ENCODE data around the gene ZNF277.

The ZNF277 gene

GRCh38 chr7:112266141-112266540 is 59.6 kb downstream of the ZNF277 start:
- DNase-seq (ENCODE audit: low read depth) = no peak
- no peak for TF ChIP-seq CTCF (IDR thresholded peaks at IDR 0.05; ENCODE audit: low read depth, low read length)
- no peak for TF ChIP-seq POLR2A (IDR thresholded peaks at IDR 0.05; ENCODE audit: extremely low read depth, insufficient read length)
- no peak for TF ChIP-seq MAX (IDR thresholded peaks at IDR 0.05; ENCODE audit: low read depth, low read length)
- no peak for TF ChIP-seq MYC (IDR thresholded peaks at IDR 0.05; ENCODE audit: low read depth, low read length)
- no peak overlapping the region for H3K4me3 ChIP-seq (ENCODE audit: low read depth, low read length)

- TF ChIP-seq MAX (IDR thresholded peaks at IDR 0.05; ENCODE audit: low read depth, low read length) = no peak
- TF ChIP-seq POLR2A (IDR thresholded peaks at IDR 0.05; ENCODE audit: extremely low read depth, insufficient read length) = no peak
- no peak for TF ChIP-seq MYC (IDR thresholded peaks at IDR 0.05; ENCODE audit: low read depth, low read length)
- no peak for TF ChIP-seq CTCF (IDR thresholded peaks at IDR 0.05; ENCODE audit: low read depth, low read length)
- H3K4me3 ChIP-seq (ENCODE audit: low read depth, low read length) = no peak overlapping the region
- peak; percentile 65 for DNase-seq (ENCODE audit: low read depth)
Measured at GRCh38 chr7:112266595-112267270, 60.2 kb downstream of the ZNF277 start.

GRCh38 chr7:112267944-112268691 is 61.6 kb downstream of the ZNF277 start:
- TF ChIP-seq POLR2A (IDR thresholded peaks at IDR 0.05; ENCODE audit: extremely low read depth, insufficient read length) (no peak), MYC (IDR thresholded peaks at IDR 0.05; ENCODE audit: low read depth, low read length) (no peak), MAX (IDR thresholded peaks at IDR 0.05; ENCODE audit: low read depth, low read length) (no peak), CTCF (IDR thresholded peaks at IDR 0.05; ENCODE audit: low read depth, low read length) (no peak)
- no peak for DNase-seq (ENCODE audit: low read depth)
- H3K4me3 ChIP-seq (ENCODE audit: low read depth, low read length) = no peak overlapping the region

- no peak overlapping the region for H3K4me3 ChIP-seq (ENCODE audit: low read depth, low read length)
- TF ChIP-seq POLR2A (IDR thresholded peaks at IDR 0.05; ENCODE audit: extremely low read depth, insufficient read length) = no peak
- TF ChIP-seq MYC (IDR thresholded peaks at IDR 0.05; ENCODE audit: low read depth, low read length) = no peak
- no peak for DNase-seq (ENCODE audit: low read depth)
Measured at GRCh38 chr7:112271162-112271561, 64.7 kb downstream of the ZNF277 start.

- H3K4me3 ChIP-seq (ENCODE audit: low read depth, low read length) = no peak overlapping the region
- TF ChIP-seq CTCF (IDR thresholded peaks at IDR 0.05; ENCODE audit: low read depth, low read length) = no peak
- peak; percentile 56; the same call in 1 of the 2 replicates for TF ChIP-seq MAX (IDR thresholded peaks at IDR 0.05; ENCODE audit: low read depth, low read length)
- TF ChIP-seq POLR2A (IDR thresholded peaks at IDR 0.05; ENCODE audit: extremely low read depth, insufficient read length) = no peak
- TF ChIP-seq MYC (IDR thresholded peaks at IDR 0.05; ENCODE audit: low read depth, low read length) = no peak
- DNase-seq (ENCODE audit: low read depth) = peak; percentile 49
Measured at GRCh38 chr7:112272921-112273561, 66.5 kb downstream of the ZNF277 start.

GRCh38 chr7:112279042-112279441 is 72.5 kb downstream of the ZNF277 start:
- no peak overlapping the region for H3K4me3 ChIP-seq (ENCODE audit: low read depth, low read length)
- no peak for TF ChIP-seq MAX (IDR thresholded peaks at IDR 0.05; ENCODE audit: low read depth, low read length)
- TF ChIP-seq POLR2A (IDR thresholded peaks at IDR 0.05; ENCODE audit: extremely low read depth, insufficient read length) = no peak
- TF ChIP-seq MYC (IDR thresholded peaks at IDR 0.05; ENCODE audit: low read depth, low read length) = no peak
- TF ChIP-seq CTCF (IDR thresholded peaks at IDR 0.05; ENCODE audit: low read depth, low read length) = no peak
- DNase-seq (ENCODE audit: low read depth) = no peak
